NT2/D1 (cell line): ENCODE measurements around the gene SH2D1B.
"Not testable (repeated sequence)": the region's sequence is repeated elsewhere in the genome, so short reads cannot be mapped to it uniquely, and the experiment has no call there.

Experiments
- DNase-seq: peaks from one replicate; pipeline ENCODE4 v3.0.0-alpha.2; 2011; ENCODE audit warnings: low read depth, low spot score
- H3K27me3 ChIP-seq: 2 replicates; pipeline ENCODE4 v1.6.0; 2011; ENCODE audit warnings: mild to moderate bottlenecking; ENCODE audit not compliant: insufficient read length, insufficient read depth
- H3K36me3 ChIP-seq: 2 replicates; pipeline ENCODE4 v1.6.1; 2011; ENCODE audit warnings: mild to moderate bottlenecking, low read length, mixed read lengths; ENCODE audit not compliant: insufficient read depth, insufficient read length
- H3K4me1 ChIP-seq: 2 replicates; pipeline ENCODE4 v1.5.1; 2011; ENCODE audit not compliant: insufficient read depth, insufficient read length
- H3K4me3 ChIP-seq: 2 replicates; pipeline ENCODE4 v1.5.1; 2011; ENCODE audit warnings: low read depth; ENCODE audit not compliant: insufficient read length
- H3K9ac ChIP-seq: 2 replicates; pipeline ENCODE4 v1.6.0; 2011; ENCODE audit warnings: low read depth; ENCODE audit not compliant: insufficient read length
- H3K9me3 ChIP-seq: 2 replicates; pipeline ENCODE4 v1.5.1; 2011; ENCODE audit warnings: mild to moderate bottlenecking, low read length; ENCODE audit not compliant: insufficient read depth
- SUZ12 ChIP-seq: IDR thresholded peaks from 2 replicates; pipeline ENCODE4 v1.6.1; 2011; ENCODE audit not compliant: insufficient read length, insufficient read depth; ENCODE audit errors: extremely low read depth
- YY1 ChIP-seq: IDR thresholded peaks from 2 replicates; pipeline ENCODE4 v1.6.1; 2011; ENCODE audit not compliant: insufficient read length, insufficient read depth
- ZNF274 ChIP-seq: IDR thresholded peaks from 2 replicates; pipeline ENCODE4 v1.6.1; 2011; ENCODE audit warnings: mild to moderate bottlenecking, low read depth, low read length

SH2D1B gene

GRCh38 chr1:162422662-162423375 is 10.9 kb upstream of the SH2D1B start:
- no peak overlapping the region for H3K4me3 ChIP-seq
- H3K9ac ChIP-seq: no peak overlapping the region
- no peak for DNase-seq
- H3K27me3 ChIP-seq: no peaks in the 10 kb centered on the region
- no peaks in the 10 kb centered on the region for H3K4me1 ChIP-seq
- no peaks in the 10 kb centered on the region for H3K36me3 ChIP-seq
- H3K9me3 ChIP-seq: no peaks in the 10 kb centered on the region
- TF ChIP-seq ZNF274 (no peak), YY1 (no peak), SUZ12 (no peak)

GRCh38 chr1:162421258-162422164 is 9.6 kb upstream of the SH2D1B start:
- H3K9me3 ChIP-seq: no peaks in the 10 kb centered on the region
- TF ChIP-seq SUZ12 (no peak), YY1 (no peak), ZNF274 (no peak)
- no peak overlapping the region for H3K4me3 ChIP-seq
- no peaks in the 10 kb centered on the region for H3K27me3 ChIP-seq
- DNase-seq: no peak
- H3K9ac ChIP-seq: no peak overlapping the region
- no peaks in the 10 kb centered on the region for H3K4me1 ChIP-seq
- no peaks in the 10 kb centered on the region for H3K36me3 ChIP-seq

GRCh38 chr1:162420120-162420519 is 8.2 kb upstream of the SH2D1B start:
- DNase-seq: no peak
- H3K36me3 ChIP-seq: no peaks in the 10 kb centered on the region
- no peaks in the 10 kb centered on the region for H3K4me1 ChIP-seq
- H3K4me3 ChIP-seq: no peak overlapping the region
- H3K9me3 ChIP-seq: peaks cover 8% of the 10 kb centered on the region
- no peaks in the 10 kb centered on the region for H3K27me3 ChIP-seq
- H3K9ac ChIP-seq: no peak overlapping the region
- TF ChIP-seq YY1 (no peak), SUZ12 (no peak), ZNF274 (no peak)

- not testable (repeated sequence) for H3K4me3 ChIP-seq, H3K36me3 ChIP-seq, H3K9ac ChIP-seq, DNase-seq, H3K4me1 ChIP-seq, H3K27me3 ChIP-seq
- H3K9me3 ChIP-seq: peaks cover 12% of the 10 kb centered on the region
Measured at GRCh38 chr1:162419450-162419931, 7.6 kb upstream of the SH2D1B start.

GRCh38 chr1:162418584-162418983 is 6.6 kb upstream of the SH2D1B start:
- not testable (repeated sequence) for H3K4me1 ChIP-seq, DNase-seq, H3K4me3 ChIP-seq, H3K27me3 ChIP-seq, H3K9ac ChIP-seq, H3K36me3 ChIP-seq
- H3K9me3 ChIP-seq: peaks cover 12% of the 10 kb centered on the region

GRCh38 chr1:162417650-162418049 is 5.7 kb upstream of the SH2D1B start:
- Histone ChIP-seq H3K4me3 (no peak overlapping the region), H3K9ac (no peak overlapping the region), H3K9me3 (peaks cover 12% of the 10 kb centered on the region), H3K36me3 (no peaks in the 10 kb centered on the region), H3K4me1 (no peaks in the 10 kb centered on the region), H3K27me3 (no peaks in the 10 kb centered on the region)
- no peak for TF ChIP-seq YY1
- TF ChIP-seq SUZ12: no peak
- TF ChIP-seq ZNF274: no peak
- no peak for DNase-seq

- DNase-seq: no peak
- Histone ChIP-seq H3K9ac (no peak overlapping the region), H3K4me3 (no peak overlapping the region)
Measured at GRCh38 chr1:162416909-162417308, 5.0 kb upstream of the SH2D1B start.

More at GRCh38 chr1:162416909-162417308, 5.0 kb upstream of the SH2D1B start:
- TF ChIP-seq SUZ12 (no peak), ZNF274 (no peak), YY1 (no peak)
- H3K27me3 ChIP-seq: no peaks in the 10 kb centered on the region
- no peaks in the 10 kb centered on the region for H3K4me1 ChIP-seq
- H3K36me3 ChIP-seq: no peaks in the 10 kb centered on the region
- peaks cover 12% of the 10 kb centered on the region for H3K9me3 ChIP-seq
